Caco-2 (cell line): Measurements from ENCODE around the gene NOL4L. TPM values are rescaled to one million over a fixed set of nuclear protein-coding genes. Genes with fewer than 3 reads are reported as not detected.

Experiments
- BruUV-seq: library from RNA; stranded (reverse); fragments of 400-500 nt; replicated peaks from 2 replicates; lab custom pipeline; 2021; lab: Mats Ljungman, UMichigan
- CTCF ChIA-PET: fragments of 300-600 bp; sonication (Branson Sonifier 250); formaldehyde crosslinking; loops from one replicate; lab custom pipeline; 2022; ENCODE audit warnings: antibody characterized with exemption; lab: Charles Lee
- POLR2A ChIA-PET: fragments of 300-600 bp; sonication (Branson Sonifier 250); formaldehyde crosslinking; loops from one replicate; lab custom pipeline; 2022; ENCODE audit warnings: antibody characterized with exemption; lab: Charles Lee
- DNase-seq, 2 experiments: peaks; one replicate each; pipeline versions ENCODE4 v3.0.0 to v3.0.0-alpha.2; 2020 to 2022
- H3K27me3 ChIP-seq: replicated peaks from 2 replicates; pipeline ENCODE4 v1.6.0; 2011; ENCODE audit warnings: low read length; ENCODE audit not compliant: control insufficient read depth, insufficient read depth
- H3K36me3 ChIP-seq: 2 replicates; pipeline ENCODE4 v1.5.1; 2011; ENCODE audit warnings: low read length; ENCODE audit not compliant: control insufficient read depth, insufficient read depth
- H3K4me1 ChIP-seq: fragments of 250-450 bp; sonication (Bioruptor Pico); 2 replicates; pipeline ENCODE4 v1.5.1; 2020; ENCODE audit warnings: mild to moderate bottlenecking
- H3K4me3 ChIP-seq: 2 replicates; pipeline ENCODE4 v1.5.1; 2011; ENCODE audit warnings: low read depth, mild to moderate bottlenecking, control low read depth, low read length
- H3K9me3 ChIP-seq: fragments of 250-450 bp; sonication (Bioruptor Pico); 2 replicates; pipeline ENCODE4 v1.5.1; 2020; ENCODE audit warnings: mild to moderate bottlenecking, moderate library complexity
- H3K27ac Mint-ChIP-seq: one replicate; pipeline ENCODE4 v1.8.0; 2022; ENCODE audit warnings: mixed read lengths; ENCODE audit not compliant: unreplicated experiment
- H3K27me3 Mint-ChIP-seq: one replicate; pipeline ENCODE4 v1.8.0; 2022; ENCODE audit warnings: mixed read lengths; ENCODE audit not compliant: insufficient read depth, unreplicated experiment
- H3K36me3 Mint-ChIP-seq: one replicate; pipeline ENCODE4 v1.8.0; 2022; ENCODE audit warnings: mild to moderate bottlenecking, mixed read lengths; ENCODE audit not compliant: insufficient read depth, unreplicated experiment
- H3K4me1 Mint-ChIP-seq: one replicate; pipeline ENCODE4 v1.8.0; 2022; ENCODE audit warnings: low read depth, mixed read lengths; ENCODE audit not compliant: unreplicated experiment
- H3K4me3 Mint-ChIP-seq: one replicate; pipeline ENCODE4 v1.8.0; 2022; ENCODE audit warnings: mild to moderate bottlenecking, moderate library complexity, mixed read lengths; ENCODE audit not compliant: unreplicated experiment
- H3K9me3 Mint-ChIP-seq: one replicate; pipeline ENCODE4 v1.8.0; 2022; ENCODE audit warnings: mixed read lengths; ENCODE audit not compliant: unreplicated experiment
- intact Hi-C: fragments of 100-400 bp; cut with micrococcal nuclease; formaldehyde crosslinking; loops from one replicate; pipeline ENCODE4 v1.10.0; 2022; ENCODE audit not compliant: unreplicated experiment
- total RNA-seq: library from RNA; stranded (reverse); gene quantifications from 2 replicates; pipeline ENCODE4 v1.2.3, GENCODE V29; 2022
- TF ChIP-seq, protein P1 (sequence below), 2 experiments: fragments of 200-600 bp in 1 of 2; IDR thresholded peaks; 1 replicate in 1 of 2; 2 replicates in 1 of 2; pipeline versions ENCODE4 v1.5.1 to v1.8.0; 2011 to 2022; ENCODE audit warnings: antibody characterized with exemption in 1 of 2, control low read depth in 1 of 2, inconsistent platforms in 1 of 2, low read depth in 1 of 2, low read length in 1 of 2, mild to moderate bottlenecking in 1 of 2, moderate library complexity in 1 of 2; ENCODE audit not compliant: insufficient read depth in 1 of 2, severe bottlenecking in 1 of 2, unreplicated experiment in 1 of 2

Gene NOL4L
- total RNA-seq, 1 experiment from 2014 or later, result 80.9 TPM

DNA sequence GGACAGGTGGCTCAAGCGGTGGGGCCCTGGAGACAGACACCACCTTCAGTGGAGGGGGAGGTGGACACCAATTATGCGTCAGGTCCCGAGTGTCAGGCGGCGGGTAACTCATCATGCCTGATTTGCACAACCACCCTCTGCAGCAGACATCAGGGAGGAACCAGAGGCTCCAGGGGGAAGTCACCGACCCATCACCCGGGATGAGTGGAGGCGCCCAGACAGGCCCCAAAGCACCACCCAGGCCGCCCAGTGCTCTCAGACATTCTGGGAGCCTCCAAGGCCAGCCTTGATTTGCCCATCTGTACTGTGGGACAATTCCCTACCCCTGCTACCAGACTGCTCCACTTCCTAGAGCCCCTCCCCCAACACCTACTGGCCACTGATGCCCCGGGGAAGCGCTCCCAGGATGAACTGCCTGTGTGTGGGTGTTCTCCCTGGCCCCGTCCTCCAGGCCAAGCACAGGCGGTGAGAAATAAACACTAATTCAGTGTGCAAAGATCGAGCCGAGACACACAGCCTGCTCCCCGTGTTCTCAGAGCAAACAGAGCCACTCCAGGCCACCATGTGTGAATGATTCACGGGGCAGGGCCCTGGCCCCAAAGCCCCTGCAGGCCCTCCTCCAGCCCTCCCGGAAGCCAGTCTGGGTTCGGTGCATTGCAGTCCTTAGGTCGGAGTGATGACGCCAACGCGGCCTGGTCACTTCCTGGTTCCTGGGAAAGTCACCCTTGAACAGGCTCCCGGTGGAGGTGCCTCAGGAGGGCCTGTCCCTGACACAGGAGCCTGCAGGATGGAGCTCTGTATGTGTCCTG lies 119.8 kb downstream of the NOL4L start:
- Histone ChIP-seq H3K4me3 (no peak overlapping the region), H3K27me3 (no peaks in the 10 kb centered on the region), H3K9me3 (no peaks in the 10 kb centered on the region), H3K4me1 (peaks cover 4% of the 10 kb centered on the region; the same call in 1 of the 2 replicates), H3K36me3 (peaks cover 14% of the 10 kb centered on the region)
- intact Hi-C loops, result no loop called here
- POLR2A ChIA-PET, result interaction anchor here (0.6 kb wide), 1 partner anchor 1413 kb away, joined by 4 read pairs; no protein-coding TSS in a partner anchor
- H3K36me3 Mint-ChIP-seq, result peaks cover 96% of the 10 kb centered on the region
- no peaks in the 10 kb centered on the region for H3K9me3 Mint-ChIP-seq
- H3K4me1 Mint-ChIP-seq, result peaks cover 4% of the 10 kb centered on the region
- no peak for DNase-seq
- peak overlapping the region; percentile 34 for H3K27ac Mint-ChIP-seq
- H3K27me3 Mint-ChIP-seq, result no peaks in the 10 kb centered on the region
- BruUV-seq, result no TSS peak
- TF ChIP-seq, protein P1, sequence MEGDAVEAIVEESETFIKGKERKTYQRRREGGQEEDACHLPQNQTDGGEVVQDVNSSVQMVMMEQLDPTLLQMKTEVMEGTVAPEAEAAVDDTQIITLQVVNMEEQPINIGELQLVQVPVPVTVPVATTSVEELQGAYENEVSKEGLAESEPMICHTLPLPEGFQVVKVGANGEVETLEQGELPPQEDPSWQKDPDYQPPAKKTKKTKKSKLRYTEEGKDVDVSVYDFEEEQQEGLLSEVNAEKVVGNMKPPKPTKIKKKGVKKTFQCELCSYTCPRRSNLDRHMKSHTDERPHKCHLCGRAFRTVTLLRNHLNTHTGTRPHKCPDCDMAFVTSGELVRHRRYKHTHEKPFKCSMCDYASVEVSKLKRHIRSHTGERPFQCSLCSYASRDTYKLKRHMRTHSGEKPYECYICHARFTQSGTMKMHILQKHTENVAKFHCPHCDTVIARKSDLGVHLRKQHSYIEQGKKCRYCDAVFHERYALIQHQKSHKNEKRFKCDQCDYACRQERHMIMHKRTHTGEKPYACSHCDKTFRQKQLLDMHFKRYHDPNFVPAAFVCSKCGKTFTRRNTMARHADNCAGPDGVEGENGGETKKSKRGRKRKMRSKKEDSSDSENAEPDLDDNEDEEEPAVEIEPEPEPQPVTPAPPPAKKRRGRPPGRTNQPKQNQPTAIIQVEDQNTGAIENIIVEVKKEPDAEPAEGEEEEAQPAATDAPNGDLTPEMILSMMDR (IDR thresholded peaks at IDR 0.05; ENCODE audit: insufficient read depth in 1 of 2, low read depth in 1 of 2, low read length in 1 of 2, severe bottlenecking in 1 of 2, unreplicated experiment in 1 of 2), result no peak
- H3K4me3 Mint-ChIP-seq, result no peak overlapping the region
- CTCF ChIA-PET, result interaction anchor here (0.8 to 1.8 kb wide), 3 partner anchors 10 to 21 kb away, joined by 3 to 5 read pairs (median 3); no protein-coding TSS in a partner anchor

- no peaks in the 10 kb centered on the region for H3K27me3 Mint-ChIP-seq
- no TSS peak for BruUV-seq
- no peaks in the 10 kb centered on the region for H3K4me1 Mint-ChIP-seq
- ChIA-PET POLR2A (no interaction called here), CTCF (no interaction called here)
- no peak overlapping the region for H3K4me3 Mint-ChIP-seq
- H3K9me3 ChIP-seq, result no peaks in the 10 kb centered on the region
- H3K27me3 ChIP-seq, result no peaks in the 10 kb centered on the region
- no peak for DNase-seq
- TF ChIP-seq, protein P1 (IDR thresholded peaks at IDR 0.05; ENCODE audit: insufficient read depth in 1 of 2, low read depth in 1 of 2, low read length in 1 of 2, severe bottlenecking in 1 of 2, unreplicated experiment in 1 of 2), result no peak
- H3K36me3 ChIP-seq, result peaks cover 10% of the 10 kb centered on the region
- H3K36me3 Mint-ChIP-seq, result peaks cover 94% of the 10 kb centered on the region
- no peaks in the 10 kb centered on the region for H3K9me3 Mint-ChIP-seq
- H3K4me1 ChIP-seq, result no peaks in the 10 kb centered on the region
- H3K4me3 ChIP-seq, result no peak overlapping the region
- no peak overlapping the region for H3K27ac Mint-ChIP-seq
- intact Hi-C loops, result no loop called here
These were observed 120.6 kb downstream of the NOL4L start for GRCh38 chr20:32464401-32465091.

GRCh38 chr20:32463642-32464400 lies 121.3 kb downstream of the NOL4L start:
- Histone ChIP-seq H3K27me3 (no peaks in the 10 kb centered on the region), H3K4me1 (no peaks in the 10 kb centered on the region), H3K36me3 (peaks cover 8% of the 10 kb centered on the region), H3K4me3 (no peak overlapping the region), H3K9me3 (no peaks in the 10 kb centered on the region)
- H3K4me3 Mint-ChIP-seq, result no peak overlapping the region
- no TSS peak for BruUV-seq
- no peaks in the 10 kb centered on the region for H3K27me3 Mint-ChIP-seq
- TF ChIP-seq, protein P1 (IDR thresholded peaks at IDR 0.05; ENCODE audit: insufficient read depth in 1 of 2, low read depth in 1 of 2, low read length in 1 of 2, severe bottlenecking in 1 of 2, unreplicated experiment in 1 of 2), result no peak
- CTCF ChIA-PET, result no interaction called here
- no peak overlapping the region for H3K27ac Mint-ChIP-seq
- H3K4me1 Mint-ChIP-seq, result no peaks in the 10 kb centered on the region
- POLR2A ChIA-PET, result no interaction called here
- intact Hi-C loops, result no loop called here
- H3K36me3 Mint-ChIP-seq, result peaks cover 94% of the 10 kb centered on the region
- no peak for DNase-seq
- no peaks in the 10 kb centered on the region for H3K9me3 Mint-ChIP-seq
